NCI-H748 (cell line): ENCODE measurements around the gene HEXIM1.

Experiments used
- DNase-seq: peaks from one replicate; lab custom pipeline; 2025; ENCODE audit not compliant: unreplicated experiment; lab: John Stamatoyannopoulos, UW

The HEXIM1 gene

DNA sequence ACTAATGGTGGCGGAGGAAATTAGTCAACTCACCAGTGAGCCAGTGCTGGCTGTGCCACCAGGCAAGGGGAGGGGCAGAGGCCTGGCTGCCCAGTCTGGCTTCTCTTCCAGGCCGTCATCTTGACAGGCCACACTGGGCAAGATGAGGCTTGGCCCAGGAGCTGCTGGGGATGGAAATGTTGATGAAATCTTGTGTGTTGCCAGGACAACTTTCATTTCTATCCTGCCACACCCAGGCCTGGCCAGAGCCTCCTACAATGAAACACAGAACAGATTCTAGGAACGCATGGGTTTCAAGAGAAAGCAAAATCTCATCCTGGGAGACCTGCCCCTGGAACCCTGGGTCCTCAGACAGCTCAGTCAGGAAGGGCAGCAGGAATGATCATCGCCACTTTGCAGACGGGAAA lies 22.7 kb downstream of the HEXIM1 start:
- no peak for DNase-seq

DNA sequence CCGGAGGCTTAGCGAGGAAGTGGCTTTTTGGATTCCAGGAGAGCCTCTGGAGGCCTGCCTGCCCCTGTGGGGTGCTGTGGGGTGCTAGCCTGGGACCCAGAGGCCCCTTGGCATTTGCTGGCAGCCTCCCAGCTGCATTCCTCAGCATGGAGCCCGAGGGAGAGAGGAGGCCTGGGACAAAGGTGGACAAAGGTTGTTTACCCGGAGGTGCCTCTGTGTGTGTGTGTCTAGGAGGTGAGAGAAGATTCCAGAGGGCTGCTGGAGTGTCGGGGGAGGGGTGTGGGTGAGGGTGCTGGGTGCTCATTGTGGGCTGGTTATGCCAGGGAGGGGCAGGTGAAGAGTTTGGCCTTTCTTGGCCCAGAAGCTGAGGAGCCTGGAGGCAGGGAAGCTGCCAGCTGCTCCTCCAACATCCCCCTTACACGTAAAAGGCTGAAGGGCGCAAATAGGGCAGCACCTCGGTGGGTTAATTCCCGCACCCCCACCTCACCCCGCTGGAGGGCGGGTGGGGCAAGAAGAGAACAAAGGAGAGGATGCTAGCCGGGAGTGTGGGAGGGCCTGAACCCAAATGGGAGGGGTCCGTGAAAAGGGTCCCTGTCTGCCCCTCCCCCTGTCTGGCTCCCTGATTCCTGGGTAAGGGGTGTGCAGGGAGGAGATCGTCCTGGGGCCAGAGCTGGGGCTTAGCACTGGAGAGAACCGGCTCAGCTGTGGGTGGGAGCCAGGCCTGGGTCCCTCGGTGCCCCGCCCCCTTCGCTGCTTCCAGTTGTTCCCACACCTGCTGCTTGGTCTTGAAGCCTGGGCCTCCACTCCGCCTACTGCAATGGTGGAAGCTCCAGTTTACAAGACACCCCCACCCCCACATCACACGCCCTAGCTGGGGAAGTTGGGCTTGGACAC lies 23.3 kb downstream of the HEXIM1 start:
- no peak for DNase-seq

DNA sequence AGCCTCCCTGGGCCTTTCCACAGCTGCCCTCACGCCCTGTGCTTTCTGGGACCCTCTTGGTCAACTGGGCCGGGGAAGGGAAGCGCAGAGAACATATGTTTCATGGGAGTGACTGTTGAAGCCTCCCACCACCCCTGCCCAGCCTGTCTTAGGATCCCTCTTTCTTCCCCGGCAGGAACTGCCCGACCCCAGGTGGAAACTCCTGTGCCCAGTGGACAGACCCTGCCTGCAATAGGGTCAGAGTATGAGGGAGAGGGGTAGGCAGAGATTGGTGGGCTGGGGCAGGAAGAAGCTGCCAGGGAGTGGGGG lies 23.9 kb downstream of the HEXIM1 start:
- no peak for DNase-seq

DNA sequence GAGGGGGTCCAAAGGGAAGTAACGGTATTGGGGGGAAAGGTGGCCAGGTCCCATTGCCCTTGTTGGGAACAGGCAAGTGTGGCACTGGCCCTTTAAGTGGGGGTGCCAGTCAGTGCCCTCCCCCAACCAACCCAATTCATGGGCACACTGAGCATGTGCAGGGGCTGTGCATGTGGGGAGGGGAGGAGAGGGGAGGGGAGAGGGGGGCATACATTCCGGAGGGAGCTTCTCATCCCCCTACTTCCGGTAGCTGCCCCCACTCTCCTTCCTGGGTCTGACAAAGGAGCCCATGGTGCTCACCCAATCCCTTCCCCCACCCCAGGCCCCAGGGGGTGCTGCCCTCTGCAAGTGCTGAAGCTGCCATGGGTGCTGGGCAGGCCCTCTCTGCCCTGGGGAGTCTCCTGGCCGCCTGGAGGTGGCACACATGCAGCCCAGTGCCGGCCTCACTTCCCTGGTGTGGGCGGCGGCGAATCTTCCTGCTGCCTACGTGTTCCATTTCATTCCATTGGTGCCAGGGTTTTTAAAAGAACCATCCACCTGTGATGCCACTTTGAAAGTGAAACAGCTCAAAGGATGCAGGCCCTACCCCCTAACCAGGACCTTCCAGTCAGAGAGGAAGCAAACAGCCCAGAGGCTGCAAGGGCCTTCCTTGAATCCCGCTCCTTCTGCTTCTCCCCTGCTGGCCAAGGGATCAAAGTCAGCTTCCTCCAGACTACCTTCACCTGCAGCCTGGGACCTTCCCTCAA lies 24.4 kb downstream of the HEXIM1 start:
- DNase-seq, result no peak

DNA sequence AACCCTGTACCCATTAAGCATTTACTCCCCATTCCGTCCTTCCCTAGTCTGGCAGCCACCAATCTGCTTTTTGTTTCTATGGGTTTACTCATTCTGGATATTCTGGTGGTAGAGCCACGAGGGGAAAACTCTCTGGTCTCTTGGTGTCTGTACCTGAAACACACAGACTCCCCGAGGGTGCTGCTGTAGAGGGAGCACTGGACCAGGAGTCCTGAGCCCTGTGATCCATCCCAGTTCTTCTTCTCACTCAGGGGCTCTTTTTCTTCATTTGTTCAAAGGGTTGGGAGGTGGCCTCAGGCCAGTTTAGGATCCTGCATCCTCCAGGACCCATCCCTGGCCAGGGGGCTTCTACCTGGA lies 27.5 kb downstream of the HEXIM1 start:
- DNase-seq, result no peak

DNA sequence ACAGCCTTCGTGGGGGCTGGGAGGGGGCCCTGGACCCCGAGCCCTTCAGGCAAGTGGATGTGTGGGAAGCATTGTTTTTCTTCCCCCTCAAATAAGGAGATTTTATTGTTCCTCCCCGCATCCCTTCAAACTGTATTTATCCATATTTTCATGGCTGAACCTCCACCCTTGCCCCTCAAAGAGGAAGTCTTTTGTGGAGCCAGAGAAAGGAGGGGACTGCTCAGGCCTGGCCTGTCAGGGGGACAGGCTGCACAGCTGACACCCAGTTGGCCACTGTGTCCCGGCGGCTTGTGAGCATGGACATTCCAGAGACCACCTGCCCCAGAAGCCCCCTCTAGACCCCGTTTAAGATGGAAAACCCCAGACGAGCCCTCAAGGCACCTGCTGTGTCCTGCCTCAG lies 29.3 kb downstream of the HEXIM1 start:
- DNase-seq, result no peak

DNA sequence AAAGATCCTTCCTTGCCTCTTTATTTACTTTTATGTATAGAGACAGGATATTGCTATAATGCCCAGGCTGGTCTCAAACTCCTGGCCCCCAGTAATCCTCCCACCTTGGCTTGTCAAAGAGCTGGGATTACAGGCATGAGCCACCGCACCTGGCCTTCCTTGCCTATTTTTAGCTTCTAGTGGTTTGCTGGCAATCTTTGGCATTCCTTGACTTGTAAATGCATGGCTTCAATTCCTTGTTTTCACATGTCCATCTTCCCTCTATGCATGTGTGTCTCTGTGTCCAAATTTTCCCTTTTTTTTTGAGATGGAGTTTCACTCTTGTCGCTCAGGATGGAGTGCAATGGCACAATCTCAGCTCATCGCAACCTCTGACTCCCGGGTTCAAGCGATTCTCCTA lies 35.9 kb downstream of the HEXIM1 start:
- no peak for DNase-seq

DNA sequence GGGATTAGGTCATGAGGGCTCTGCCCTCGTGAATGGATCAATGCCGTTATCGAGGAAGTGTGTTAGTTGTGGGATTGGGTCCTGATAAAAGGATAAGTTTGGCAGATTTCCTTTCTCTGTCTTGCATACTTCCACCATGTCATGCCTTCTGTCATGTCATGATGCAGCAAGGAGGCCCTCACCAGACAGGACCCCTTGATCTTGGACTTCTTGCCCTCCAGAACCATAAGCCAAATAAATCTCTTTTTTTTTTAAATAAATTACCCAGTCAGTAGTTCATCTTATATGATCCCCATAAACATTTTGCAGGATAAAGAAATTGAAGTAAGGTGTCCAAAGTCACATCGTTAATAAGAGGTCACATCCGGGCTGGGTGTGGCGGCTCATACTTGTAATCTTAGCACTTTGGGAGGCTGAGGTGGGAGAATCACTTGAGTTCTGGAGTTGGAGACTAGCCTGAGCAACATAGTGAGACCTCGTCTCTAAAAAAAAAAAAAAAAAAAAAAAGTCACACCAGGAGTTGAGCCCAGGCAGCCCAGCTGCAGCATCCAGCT lies 38.6 kb downstream of the HEXIM1 start:
- DNase-seq, result no peak

DNA sequence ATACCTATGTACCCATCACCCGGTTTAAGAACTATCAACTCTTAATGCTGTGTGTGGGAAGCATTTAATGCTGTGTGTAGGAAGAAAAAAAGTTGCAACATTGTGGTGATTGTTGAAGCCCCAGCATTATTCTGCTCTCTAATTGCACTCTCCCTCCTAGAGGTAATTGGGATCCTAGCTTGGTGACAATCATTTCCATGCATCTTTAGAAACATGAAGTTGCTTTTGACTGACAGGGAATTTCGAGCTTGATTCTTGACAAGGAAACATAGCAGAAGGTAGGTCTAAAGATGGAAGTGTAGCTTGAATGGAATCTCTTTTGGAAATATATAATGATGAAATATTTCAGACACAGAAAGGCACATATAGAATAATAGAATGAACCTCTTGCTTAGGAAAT lies 40.7 kb downstream of the HEXIM1 start:
- DNase-seq, result no peak

DNA sequence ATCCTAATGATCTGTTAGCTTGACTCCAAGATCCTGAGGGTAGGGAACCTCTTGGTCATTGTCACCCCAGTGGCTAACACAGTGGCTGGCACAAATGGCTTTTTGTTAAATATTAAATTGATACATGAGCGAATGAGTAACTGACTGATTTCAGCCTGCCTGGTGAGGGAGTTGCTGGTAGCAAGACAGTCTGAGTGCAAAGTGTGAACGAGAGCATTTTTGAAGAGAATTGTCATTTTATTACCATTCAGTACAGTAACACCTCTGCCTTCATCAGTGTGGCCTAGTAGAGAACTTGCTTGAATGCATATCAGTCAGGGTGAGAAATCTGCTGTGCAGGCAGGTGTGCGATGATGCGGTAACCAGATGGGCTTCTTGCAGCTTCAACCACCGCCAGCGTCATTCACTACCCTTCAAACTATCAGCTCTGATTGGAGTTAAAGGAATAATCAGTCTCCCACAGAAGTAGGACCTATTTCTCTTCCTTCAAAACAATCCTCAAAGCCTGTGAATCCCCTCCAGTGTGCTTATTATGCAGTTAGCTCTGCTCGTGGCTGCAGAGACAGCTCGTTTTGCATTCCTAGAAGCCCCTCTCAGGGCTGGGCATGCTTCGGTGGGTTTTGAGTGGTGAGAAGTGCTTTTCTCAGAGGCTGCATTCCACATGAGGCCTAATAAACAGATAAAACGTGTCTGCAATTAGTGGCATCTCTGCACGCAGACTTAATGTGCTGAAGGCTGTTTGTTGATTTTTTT lies 42.4 kb downstream of the HEXIM1 start:
- DNase-seq, result no peak

DNA sequence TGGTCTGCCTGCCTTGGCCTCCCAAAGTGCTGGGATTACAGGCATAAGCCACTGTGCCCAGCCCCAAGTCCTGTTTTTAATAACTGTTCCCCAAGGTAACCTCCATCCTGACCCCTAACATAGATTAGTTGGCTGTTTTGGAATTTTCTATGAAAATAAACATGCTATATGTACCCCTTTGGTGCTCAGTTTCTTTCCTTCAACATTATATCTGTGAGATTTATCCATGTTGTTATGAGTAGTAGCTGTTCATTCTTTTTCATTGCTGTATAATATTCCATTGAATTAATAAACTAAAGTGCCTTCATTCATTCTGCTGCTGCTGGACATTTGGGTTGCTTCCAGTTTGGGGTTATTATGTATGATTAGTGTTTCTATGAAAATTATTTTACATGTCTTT lies 47.1 kb downstream of the HEXIM1 start:
- DNase-seq, result no peak

DNA sequence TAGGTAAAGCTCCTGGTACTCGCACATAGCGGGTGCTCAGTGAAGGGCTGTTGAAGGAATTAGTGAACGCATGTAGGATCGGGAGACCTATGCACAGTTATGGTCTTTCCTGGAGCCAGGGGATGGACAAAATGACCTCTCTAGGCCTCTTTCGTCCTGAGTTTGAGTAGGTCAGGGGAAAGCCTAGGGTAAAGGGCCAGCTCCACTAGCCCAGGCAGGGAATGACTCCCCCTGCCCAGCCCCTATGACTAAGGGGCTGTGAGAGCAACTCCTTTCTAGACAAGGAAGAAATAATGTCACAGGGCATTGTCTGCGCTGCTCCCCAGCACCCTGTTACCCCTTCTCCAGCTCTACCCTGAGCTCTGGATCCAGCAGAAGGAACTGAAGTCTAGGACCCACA lies 48.8 kb downstream of the HEXIM1 start:
- DNase-seq, result no peak

DNA sequence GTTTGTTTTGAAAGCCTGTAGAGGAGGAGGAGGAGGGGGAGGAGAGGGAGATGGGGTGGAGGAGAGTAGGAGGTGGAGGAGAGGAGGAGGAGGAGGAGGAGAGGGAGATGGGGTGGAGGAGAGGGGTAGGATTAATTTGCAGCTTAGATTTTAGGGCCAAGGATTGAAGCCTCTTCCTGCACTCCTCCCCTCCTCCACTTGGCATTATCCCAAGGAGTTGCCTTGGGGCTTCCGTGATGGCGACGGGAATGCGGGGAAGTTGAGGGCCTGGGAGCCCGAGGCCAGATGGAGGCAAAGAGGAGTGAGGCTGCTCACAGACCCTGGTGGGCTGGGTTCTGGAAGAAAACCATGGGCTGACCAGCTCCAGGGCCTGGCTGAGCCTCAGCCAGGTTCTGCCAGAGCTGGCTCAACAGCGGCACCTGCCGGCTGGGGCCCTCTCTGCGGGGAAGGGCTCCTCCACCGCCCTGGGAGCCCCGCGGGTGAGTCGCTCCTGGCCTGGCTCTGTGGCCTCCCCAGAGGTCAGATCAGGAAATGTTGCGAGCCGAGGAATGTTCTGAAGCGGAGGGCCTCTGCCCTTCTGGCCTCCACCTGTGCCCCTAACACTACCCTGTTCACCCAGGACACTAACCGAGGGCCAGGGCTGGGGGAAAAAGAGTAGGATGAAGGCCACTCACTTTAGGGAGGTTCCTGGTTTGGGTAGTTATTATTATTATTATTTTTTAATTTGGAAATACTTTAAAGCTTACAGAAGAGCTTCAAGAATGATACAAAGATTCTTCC lies 49.5 kb downstream of the HEXIM1 start:
- DNase-seq, result peak; percentile 76

DNA sequence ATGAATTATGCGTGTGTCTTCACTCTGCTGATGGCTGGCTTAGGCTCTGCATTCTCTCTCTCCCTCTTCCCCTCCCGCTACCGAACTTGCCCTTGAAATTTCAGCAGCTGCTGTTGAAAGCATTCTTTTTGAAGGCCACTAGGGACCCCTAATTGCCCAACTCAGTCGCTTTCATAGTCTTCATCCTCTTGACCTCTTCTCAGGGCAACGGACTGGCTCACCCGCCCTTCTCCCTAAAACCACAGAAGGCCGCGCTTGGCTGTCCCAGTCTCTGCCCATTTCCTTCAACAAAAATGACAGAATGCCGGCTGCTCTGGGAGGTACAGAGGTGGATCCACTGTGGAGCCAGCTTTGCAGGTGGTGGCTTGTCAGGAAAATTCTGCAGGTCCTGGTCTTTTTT lies 52.4 kb downstream of the HEXIM1 start:
- DNase-seq, result no peak

DNA sequence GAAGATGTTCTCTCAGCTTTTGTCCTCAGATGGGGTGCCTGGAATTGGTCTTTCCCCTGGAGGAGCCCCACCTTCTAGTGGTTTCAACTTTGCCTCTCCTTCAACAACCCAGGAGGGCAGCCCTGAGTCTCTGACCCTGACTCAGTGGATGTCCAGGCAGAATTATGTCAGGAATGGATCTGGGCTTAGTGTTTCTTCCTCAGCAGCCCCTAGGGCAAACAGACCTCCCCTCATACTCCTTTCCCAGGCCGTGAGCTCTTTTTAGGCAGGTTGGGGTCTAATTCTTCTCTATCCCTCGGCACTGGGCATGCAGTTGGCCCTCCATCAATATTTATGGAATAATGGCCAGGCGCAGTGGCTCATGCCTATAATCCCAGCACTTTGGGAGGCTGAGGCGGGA lies 53.2 kb downstream of the HEXIM1 start:
- no peak for DNase-seq
